GM23338 (cell line): ENCODE results near the gene CRACR2B.

ENCODE experiments used
- CREB1 ChIP-seq: fragments of 250-450 bp; sonication (Bioruptor Pico); IDR thresholded peaks from 2 replicates; pipeline ENCODE4 v1.5.0; 2020; ENCODE audit warnings: low read depth, mild to moderate bottlenecking, moderate library complexity
- EZH2 ChIP-seq: fragments of 200-600 bp; sonication (generic); IDR thresholded peaks from one replicate; pipeline ENCODE4 v1.8.0; 2017; ENCODE audit warnings: antibody characterized with exemption, mild to moderate bottlenecking, low read depth; ENCODE audit not compliant: unreplicated experiment
- EZH2phosphoT487 ChIP-seq: fragments of 200-600 bp; sonication (generic); IDR thresholded peaks from one replicate; pipeline ENCODE4 v1.8.1; 2018; ENCODE audit warnings: antibody characterized with exemption; ENCODE audit not compliant: unreplicated experiment
- JUNB ChIP-seq: IDR thresholded peaks from one replicate; pipeline ENCODE4 v1.6.1; 2016; ENCODE audit warnings: antibody characterized with exemption; ENCODE audit not compliant: unreplicated experiment
- POLR2AphosphoS5 ChIP-seq: IDR thresholded peaks from 2 replicates; pipeline ENCODE4 v1.6.1; 2016; ENCODE audit warnings: antibody characterized with exemption, low read depth
- REST ChIP-seq: IDR thresholded peaks from one replicate; pipeline ENCODE4 v1.6.1; 2018; ENCODE audit warnings: antibody characterized with exemption; ENCODE audit not compliant: unreplicated experiment
- TF ChIP-seq, protein P1 (sequence below), 2 experiments: fragments of 200-600 bp in 1 of 2; sonication (generic) in 1 of 2; conservative IDR thresholded peaks; 2 replicates each; pipeline versions ENCODE4 v1.5.1 to v1.6.1; 2016 to 2017; ENCODE audit warnings: antibody characterized with exemption in 2 of 2, low read depth in 2 of 2, mild to moderate bottlenecking in 2 of 2, moderate library complexity in 1 of 2

DNA sequence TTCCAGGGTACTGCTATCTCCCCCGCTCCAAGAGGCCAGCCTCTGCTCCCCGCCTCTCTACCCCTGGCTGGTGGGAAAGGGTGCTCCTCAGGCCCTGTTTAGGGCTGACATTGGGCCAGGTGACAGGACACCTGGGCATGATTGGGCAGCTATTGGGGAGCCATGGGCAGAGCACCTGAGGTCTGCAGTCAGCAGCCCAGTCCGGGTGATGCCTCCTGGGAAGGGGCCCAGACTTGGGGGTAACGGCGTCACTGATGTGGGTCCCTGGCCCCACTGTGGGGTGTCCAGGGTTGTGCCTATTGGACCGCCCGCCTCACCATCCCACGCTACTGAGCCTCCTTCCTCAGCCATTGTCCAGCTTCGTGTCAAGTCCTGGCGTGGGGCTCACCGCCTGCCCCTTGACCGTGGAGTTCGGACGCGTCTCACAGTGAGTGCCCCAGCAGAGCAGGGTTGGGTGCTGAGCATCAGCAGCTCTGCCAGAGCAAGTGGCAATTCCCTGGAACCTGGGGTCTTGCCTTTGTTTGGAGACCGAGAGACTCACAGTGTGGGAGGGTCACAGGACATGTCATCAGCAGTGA, 47.7 kb upstream of the CRACR2B start:
- TF ChIP-seq, protein P1, sequence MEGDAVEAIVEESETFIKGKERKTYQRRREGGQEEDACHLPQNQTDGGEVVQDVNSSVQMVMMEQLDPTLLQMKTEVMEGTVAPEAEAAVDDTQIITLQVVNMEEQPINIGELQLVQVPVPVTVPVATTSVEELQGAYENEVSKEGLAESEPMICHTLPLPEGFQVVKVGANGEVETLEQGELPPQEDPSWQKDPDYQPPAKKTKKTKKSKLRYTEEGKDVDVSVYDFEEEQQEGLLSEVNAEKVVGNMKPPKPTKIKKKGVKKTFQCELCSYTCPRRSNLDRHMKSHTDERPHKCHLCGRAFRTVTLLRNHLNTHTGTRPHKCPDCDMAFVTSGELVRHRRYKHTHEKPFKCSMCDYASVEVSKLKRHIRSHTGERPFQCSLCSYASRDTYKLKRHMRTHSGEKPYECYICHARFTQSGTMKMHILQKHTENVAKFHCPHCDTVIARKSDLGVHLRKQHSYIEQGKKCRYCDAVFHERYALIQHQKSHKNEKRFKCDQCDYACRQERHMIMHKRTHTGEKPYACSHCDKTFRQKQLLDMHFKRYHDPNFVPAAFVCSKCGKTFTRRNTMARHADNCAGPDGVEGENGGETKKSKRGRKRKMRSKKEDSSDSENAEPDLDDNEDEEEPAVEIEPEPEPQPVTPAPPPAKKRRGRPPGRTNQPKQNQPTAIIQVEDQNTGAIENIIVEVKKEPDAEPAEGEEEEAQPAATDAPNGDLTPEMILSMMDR (conservative IDR thresholded peaks at IDR 0.05; ENCODE audit: low read depth in 2 of 2) = no peak
- TF ChIP-seq EZH2 (no peak), EZH2phosphoT487 (no peak), REST (no peak), POLR2AphosphoS5 (peak; percentile 40; the same call in 1 of the 2 replicates), CREB1 (CRISPR knock-in tag) (no peak), JUNB (no peak)
